ENCODE measurements around the gene GID8. TPM values are rescaled to one million over a fixed set of nuclear protein-coding genes. Genes with fewer than 3 reads are reported as not detected.

The GID8 gene
- total and polyA plus RNA-seq, 9 donors = 23.6 to 54.3 (median 43.3) TPM

- H3K36me3 ChIP-seq = no peaks in the 10 kb centered on the region
- no peaks in the 10 kb centered on the region for H3K27me3 ChIP-seq
- 27 to 33% (median 32%) methylated on average over 19 of the region's 19 CpGs for WGBS, 3 donors
- TF ChIP-seq EP300 (IDR thresholded peaks at IDR 0.05) (no peak), POLR2A (IDR thresholded peaks at IDR 0.05) (no peak), CTCF (IDR thresholded peaks at IDR 0.05) (no peak)
- no peaks in the 10 kb centered on the region for H3K4me1 ChIP-seq (ENCODE audit: insufficient read depth)
- no peak overlapping the region for H3K27ac ChIP-seq
- no peak for DNase-seq
- no peak overlapping the region for H3K4me3 ChIP-seq
- no peaks in the 10 kb centered on the region for H3K9me3 ChIP-seq
- intact Hi-C loops (cut with DNase I) = no loop called here
Measured at GRCh38 chr20:62980380-62980960, 42.5 kb downstream of the GID8 start.

- no peaks in the 10 kb centered on the region for H3K27me3 ChIP-seq
- intact Hi-C loops (cut with DNase I) = no loop called here
- H3K9me3 ChIP-seq = no peaks in the 10 kb centered on the region
- TF ChIP-seq EP300 (IDR thresholded peaks at IDR 0.05) = no peak
- no peak for TF ChIP-seq POLR2A (IDR thresholded peaks at IDR 0.05)
- TF ChIP-seq CTCF (IDR thresholded peaks at IDR 0.05) = no peak
- no peak for DNase-seq
- H3K27ac ChIP-seq = no peak overlapping the region
- no peaks in the 10 kb centered on the region for H3K4me1 ChIP-seq (ENCODE audit: insufficient read depth)
- no peaks in the 10 kb centered on the region for H3K36me3 ChIP-seq
- 13 to 38% (median 20%) methylated on average over 15 to 28 of the region's 28 CpGs for WGBS, 3 donors
- no peak overlapping the region for H3K4me3 ChIP-seq
Measured at GRCh38 chr20:62980970-62981369, 43.0 kb downstream of the GID8 start.

- H3K4me1 ChIP-seq (ENCODE audit: insufficient read depth) = no peaks in the 10 kb centered on the region
- no peak overlapping the region for H3K27ac ChIP-seq
- H3K9me3 ChIP-seq = no peaks in the 10 kb centered on the region
- WGBS, 3 donors = 49 to 59% (median 58%) methylated on average over 20 to 21 of the region's 21 CpGs
- DNase-seq = no peak
- no peaks in the 10 kb centered on the region for H3K36me3 ChIP-seq
- TF ChIP-seq CTCF (IDR thresholded peaks at IDR 0.05) = no peak
- H3K4me3 ChIP-seq = no peak overlapping the region
- intact Hi-C loops (cut with DNase I) = no loop called here
- no peaks in the 10 kb centered on the region for H3K27me3 ChIP-seq
Measured at GRCh38 chr20:62982124-62983075, 44.5 kb downstream of the GID8 start.

GRCh38 chr20:62983210-62983609 lies 45.3 kb downstream of the GID8 start:
- no peak for TF ChIP-seq EP300 (IDR thresholded peaks at IDR 0.05)
- TF ChIP-seq POLR2A (IDR thresholded peaks at IDR 0.05) = no peak
- TF ChIP-seq CTCF (IDR thresholded peaks at IDR 0.05) = no peak

More at GRCh38 chr20:62983210-62983609, 45.3 kb downstream of the GID8 start:
- Histone ChIP-seq H3K27ac (no peak overlapping the region), H3K4me1 (ENCODE audit: insufficient read depth) (no peaks in the 10 kb centered on the region), H3K4me3 (no peak overlapping the region), H3K9me3 (no peaks in the 10 kb centered on the region), H3K36me3 (no peaks in the 10 kb centered on the region), H3K27me3 (no peaks in the 10 kb centered on the region)
- DNase-seq = no peak
- 77 to 85% (median 79%) methylated on average over 6 of the region's 6 CpGs for WGBS, 3 donors
- intact Hi-C loops (cut with DNase I) = no loop called here
